Naive thymus-derived CD4-positive, alpha-beta T cell (primary cell): Measurements from ENCODE around the gene COX19. TPM values are rescaled to one million over a fixed set of nuclear protein-coding genes. Genes with fewer than 3 reads are reported as not detected.
"Not testable (repeated sequence)": the region's sequence is repeated elsewhere in the genome, so short reads cannot be mapped to it uniquely, and the experiment has no call there.

Experiments
- ATAC-seq: fragments of 150-1000 bp; cut with Tn5 transposase; 2 replicates; pipeline ENCODE4 v1.10.0; 2021; ENCODE audit warnings: mild to moderate bottlenecking, moderate library complexity
- CTCF ChIA-PET: fragments of 350-600 bp; sonication (Branson Sonifier 250); formaldehyde crosslinking; loops from one replicate; lab custom pipeline; 2021; ENCODE audit warnings: antibody characterized with exemption; lab: Charles Lee
- POLR2A ChIA-PET: fragments of 350-600 bp; sonication (Branson Sonifier 250); formaldehyde crosslinking; loops from one replicate; lab custom pipeline; 2021; ENCODE audit warnings: antibody characterized with exemption, inconsistent platforms; lab: Charles Lee
- DNase-seq, 9 donors: peaks; one replicate each; pipeline versions ENCODE4 v3.0.0 to v3.0.0-alpha.2; 2020 to 2022; ENCODE audit warnings: mixed read lengths in 1 of 9
- H3K27ac ChIP-seq: one replicate; pipeline ENCODE4 v1.7.0; 2013; ENCODE audit warnings: mild to moderate bottlenecking, low read depth, low read length, moderate library complexity
- H3K27me3 ChIP-seq, 2 donors: one replicate each; pipeline ENCODE4 v1.7.0; 2013; ENCODE audit warnings: low read length in 2 of 2, mild to moderate bottlenecking in 2 of 2, moderate library complexity in 2 of 2; ENCODE audit not compliant: control insufficient read depth in 2 of 2, insufficient read depth in 2 of 2
- H3K36me3 ChIP-seq, 3 experiments: 1 replicate in 2 of 3; 2 replicates in 1 of 3; pipeline ENCODE4 v1.7.0; 2013; ENCODE audit warnings: low read length in 3 of 3, mild to moderate bottlenecking in 3 of 3, moderate library complexity in 1 of 3; ENCODE audit not compliant: insufficient read depth in 3 of 3, control insufficient read depth in 2 of 3
- H3K4me1 ChIP-seq, 2 donors: one replicate each; pipeline ENCODE4 v1.7.0; 2013; ENCODE audit warnings: low read length in 2 of 2, mild to moderate bottlenecking in 2 of 2, moderate library complexity in 1 of 2; ENCODE audit not compliant: control insufficient read depth in 2 of 2, insufficient read depth in 2 of 2
- H3K4me3 ChIP-seq: 2 replicates; pipeline ENCODE4 v1.7.0; 2013; ENCODE audit warnings: mild to moderate bottlenecking, low read length
- H3K9me3 ChIP-seq, 3 experiments: 1 replicate in 2 of 3; 2 replicates in 1 of 3; pipeline ENCODE4 v1.7.0; 2013; ENCODE audit warnings: low read length in 3 of 3; ENCODE audit not compliant: control insufficient read depth in 2 of 3
- H3K27ac Mint-ChIP-seq, 9 donors: one replicate each; pipeline ENCODE4 v1.8.0; 2020 to 2022; ENCODE audit warnings: mixed read lengths in 9 of 9, mild to moderate bottlenecking in 8 of 9, moderate library complexity in 5 of 9, inconsistent platforms in 2 of 9
- H3K27me3 Mint-ChIP-seq, 5 donors: one replicate each; pipeline ENCODE4 v1.8.0; 2021 to 2022; ENCODE audit warnings: mixed read lengths in 5 of 5, mild to moderate bottlenecking in 1 of 5
- H3K36me3 Mint-ChIP-seq, 5 donors: one replicate each; pipeline ENCODE4 v1.8.0; 2020 to 2022; ENCODE audit warnings: mixed read lengths in 5 of 5, mild to moderate bottlenecking in 3 of 5, inconsistent platforms in 1 of 5
- H3K4me1 Mint-ChIP-seq, 7 donors: one replicate each; pipeline ENCODE4 v1.8.0; 2020 to 2022; ENCODE audit warnings: mixed read lengths in 7 of 7, mild to moderate bottlenecking in 3 of 7, inconsistent platforms in 1 of 7
- H3K4me3 Mint-ChIP-seq, 10 donors: one replicate each; pipeline ENCODE4 v1.8.0; 2020 to 2022; ENCODE audit warnings: mild to moderate bottlenecking in 10 of 10, mixed read lengths in 10 of 10, moderate library complexity in 6 of 10, inconsistent platforms in 2 of 10
- H3K9me3 Mint-ChIP-seq, 11 donors: one replicate each; pipeline ENCODE4 v1.8.0; 2020 to 2022; ENCODE audit warnings: mixed read lengths in 11 of 11, mild to moderate bottlenecking in 4 of 11, inconsistent platforms in 1 of 11, moderate library complexity in 1 of 11
- intact Hi-C, 2 donors: fragments of 100-400 bp; cut with micrococcal nuclease; formaldehyde crosslinking; loops; one replicate each; pipeline ENCODE4 v1.15.1; 2023
- polyA plus RNA-seq, 2 donors: library from polyadenylated mRNA; unstranded; fragments of 300-500 nt; fragmentation: Illumina TruSeq; gene quantifications; one replicate each; pipeline ENCODE4 v1.2.3, GENCODE V29; 2021
- total RNA-seq, 6 experiments: library from RNA in 5 of 6; stranded (reverse) in 5 of 6; gene quantifications; 1 replicate in 5 of 6; 2 replicates in 1 of 6; pipeline ENCODE4 v1.2.3 and lab custom pipeline; 2021 to 2026

Gene COX19
- total and polyA plus RNA-seq, 7 experiments from 2014 or later = 18.3 to 48.2 (median 45.1) TPM

GRCh38 chr7:944744-945143 is 30.6 kb downstream of the COX19 start:
- Mint-ChIP-seq H3K4me3 (no peak overlapping the region), H3K9me3 (peaks cover 0 to 19% (median 4%) of the 10 kb centered on the region in 11 donors), H3K36me3 (peaks cover 0 to 14% (median 0%) of the 10 kb centered on the region in 5 donors), H3K4me1 (peaks cover 0 to 19% (median 5%) of the 10 kb centered on the region in 7 donors), H3K27ac (no peak overlapping the region), H3K27me3 (peaks cover 0 to 10% (median 0%) of the 10 kb centered on the region in 5 donors)
- Histone ChIP-seq H3K27me3 (no peaks in the 10 kb centered on the region), H3K36me3 (no peaks in the 10 kb centered on the region), H3K27ac (no peak overlapping the region), H3K4me1 (no peaks in the 10 kb centered on the region), H3K4me3 (no peak overlapping the region), H3K9me3 (no peaks in the 10 kb centered on the region)
- ChIA-PET POLR2A (no interaction called here), CTCF (no interaction called here)
- intact Hi-C loops = no loop called here
- DNase-seq = no peak
- ATAC-seq = no peak

GRCh38 chr7:943793-944192 is 31.6 kb downstream of the COX19 start:
- H3K27ac ChIP-seq, H3K4me3 ChIP-seq, CTCF ChIA-PET, H3K4me1 ChIP-seq, POLR2A ChIA-PET, DNase-seq, H3K9me3 ChIP-seq, H3K36me3 ChIP-seq, H3K4me3 Mint-ChIP-seq, intact Hi-C loops, H3K27me3 Mint-ChIP-seq, ATAC-seq, H3K27me3 ChIP-seq, H3K27ac Mint-ChIP-seq: not testable (repeated sequence)
- Mint-ChIP-seq H3K4me1 (peaks cover 0 to 17% (median 5%) of the 10 kb centered on the region in 7 donors), H3K9me3 (peaks cover 0 to 20% (median 4%) of the 10 kb centered on the region in 11 donors), H3K36me3 (peaks cover 0 to 16% (median 0%) of the 10 kb centered on the region in 5 donors)

DNA sequence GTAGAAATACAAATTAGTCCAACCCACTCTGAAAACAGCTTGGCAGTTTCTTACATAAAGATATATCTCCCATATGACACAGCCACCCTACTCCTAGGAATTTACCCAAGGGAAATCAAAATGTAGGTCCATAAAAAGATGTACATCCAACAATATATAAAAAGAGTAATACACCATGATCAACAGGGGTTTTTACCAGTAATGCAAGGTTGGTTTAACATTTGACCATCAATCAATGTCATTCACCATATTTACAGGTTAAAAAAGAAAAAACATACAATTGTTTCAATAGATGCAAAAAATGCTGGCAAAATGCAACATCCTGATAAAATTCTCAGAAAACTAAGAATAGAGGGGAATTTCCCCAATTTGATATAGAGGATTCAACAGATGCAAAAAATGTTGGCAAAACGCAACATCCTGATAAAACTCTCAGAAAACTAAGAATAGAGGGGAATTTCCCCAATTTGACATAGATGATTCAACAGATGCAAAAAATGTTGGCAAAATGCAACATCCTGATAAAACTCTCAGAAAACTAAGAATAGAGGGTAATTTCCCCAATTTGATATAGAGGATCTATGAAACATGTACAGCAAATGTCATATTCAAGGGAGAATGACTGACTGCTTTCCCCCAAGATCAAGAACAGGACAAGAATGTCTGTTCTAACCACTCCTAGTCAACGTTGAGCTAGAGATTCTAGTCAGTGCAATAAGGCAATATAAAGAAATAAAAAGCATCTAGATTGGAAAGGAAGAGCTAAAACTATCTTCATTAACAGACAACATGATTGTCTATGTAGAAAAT is 34.5 kb downstream of the COX19 start:
- Mint-ChIP-seq H3K4me1 (peaks cover 0 to 22% (median 4%) of the 10 kb centered on the region in 7 donors), H3K27me3 (peaks cover 0 to 10% (median 0%) of the 10 kb centered on the region in 5 donors), H3K36me3 (peaks cover 0 to 16% (median 0%) of the 10 kb centered on the region in 5 donors), H3K9me3 (peaks cover 0 to 20% (median 4%) of the 10 kb centered on the region in 11 donors), H3K27ac (peak overlapping the region in 1 of 9 donors; percentile 2), H3K4me3 (peak overlapping the region in 1 of 10 donors; percentile 49)
- peak; percentile 34 for ATAC-seq
- Histone ChIP-seq H3K4me1 (no peaks in the 10 kb centered on the region), H3K9me3 (no peaks in the 10 kb centered on the region), H3K36me3 (no peaks in the 10 kb centered on the region), H3K27ac (no peak overlapping the region), H3K4me3 (no peak overlapping the region), H3K27me3 (no peaks in the 10 kb centered on the region)
- intact Hi-C loops = loop anchor here in 1 of 2 donors (2.0 kb wide), 1 partner anchor 18 kb away; no protein-coding TSS in a partner anchor
- DNase-seq = no peak
- ChIA-PET CTCF (interaction anchor here (0.9 kb wide), 1 partner anchor 31 kb away, joined by 3 read pairs; no protein-coding TSS in a partner anchor), POLR2A (interaction anchor here (0.6 kb wide), 1 partner anchor 10 kb away, joined by 3 read pairs; no protein-coding TSS in a partner anchor)

DNA sequence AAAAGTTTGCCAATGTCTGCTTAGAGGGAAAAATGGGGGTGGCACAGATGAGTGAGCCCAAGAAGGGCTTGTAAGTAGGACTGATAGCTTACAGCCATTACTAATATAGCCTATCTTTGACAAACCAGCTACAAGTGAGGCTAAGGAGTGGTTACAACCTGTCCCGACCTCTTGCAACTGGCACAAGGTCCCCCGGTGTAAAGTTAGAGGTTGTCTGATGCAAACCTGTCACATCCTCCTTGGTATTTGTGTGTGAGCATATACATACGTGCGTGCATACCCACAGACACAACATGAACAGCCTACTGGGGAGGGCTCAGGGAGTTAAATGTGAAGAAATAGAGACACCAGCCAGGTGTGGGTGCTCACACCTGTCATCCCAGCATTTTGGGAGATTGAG is 35.5 kb downstream of the COX19 start:
- Mint-ChIP-seq H3K4me1 (peaks cover 0 to 22% (median 4%) of the 10 kb centered on the region in 7 donors), H3K36me3 (peaks cover 0 to 16% (median 0%) of the 10 kb centered on the region in 5 donors), H3K4me3 (no peak overlapping the region), H3K27me3 (peaks cover 0 to 10% (median 0%) of the 10 kb centered on the region in 5 donors), H3K27ac (no peak overlapping the region), H3K9me3 (peaks cover 0 to 20% (median 4%) of the 10 kb centered on the region in 11 donors)
- Histone ChIP-seq H3K36me3 (no peaks in the 10 kb centered on the region), H3K9me3 (no peaks in the 10 kb centered on the region), H3K27ac (no peak overlapping the region), H3K4me1 (no peaks in the 10 kb centered on the region), H3K4me3 (no peak overlapping the region), H3K27me3 (no peaks in the 10 kb centered on the region)
- CTCF ChIA-PET = no interaction called here
- DNase-seq (no peak), ATAC-seq (no peak)
- intact Hi-C loops = loop anchor here in 1 of 2 donors (2.0 kb wide), 1 partner anchor 17 kb away; no protein-coding TSS in a partner anchor
- POLR2A ChIA-PET = no interaction called here

DNA sequence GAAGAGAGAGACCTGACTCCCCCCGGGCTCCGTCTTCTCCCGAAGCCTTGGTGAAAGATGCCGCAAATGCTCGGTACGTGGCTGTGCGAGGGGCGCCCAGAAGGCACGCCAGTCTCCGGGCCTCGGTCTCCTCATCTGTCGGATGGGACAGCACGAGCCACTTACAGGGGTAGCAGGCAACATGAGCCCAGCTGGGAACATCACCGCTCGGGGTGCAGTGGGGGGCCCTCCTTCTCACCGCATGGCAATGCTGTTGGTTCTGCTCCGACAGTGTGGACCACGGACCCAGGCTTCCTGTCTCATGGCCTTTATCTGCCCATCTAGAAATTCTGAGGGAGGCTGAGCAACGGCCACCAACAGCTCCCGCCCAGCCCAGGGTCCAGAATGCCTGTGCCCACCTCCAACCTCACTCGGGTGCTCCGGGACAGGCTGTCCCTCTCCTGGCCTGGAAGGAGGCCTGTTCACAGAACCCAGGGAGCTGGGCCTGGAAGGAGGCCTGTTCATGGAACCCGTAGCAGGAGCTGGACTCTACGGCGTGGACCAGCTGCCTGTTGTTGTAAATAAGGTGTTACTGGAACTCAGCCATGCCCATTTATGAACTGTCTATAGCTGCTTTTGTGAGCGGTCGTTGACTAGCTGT is 36.7 kb downstream of the COX19 start:
- H3K27ac Mint-ChIP-seq = peak overlapping the region in 1 of 9 donors; percentile 38

DNA sequence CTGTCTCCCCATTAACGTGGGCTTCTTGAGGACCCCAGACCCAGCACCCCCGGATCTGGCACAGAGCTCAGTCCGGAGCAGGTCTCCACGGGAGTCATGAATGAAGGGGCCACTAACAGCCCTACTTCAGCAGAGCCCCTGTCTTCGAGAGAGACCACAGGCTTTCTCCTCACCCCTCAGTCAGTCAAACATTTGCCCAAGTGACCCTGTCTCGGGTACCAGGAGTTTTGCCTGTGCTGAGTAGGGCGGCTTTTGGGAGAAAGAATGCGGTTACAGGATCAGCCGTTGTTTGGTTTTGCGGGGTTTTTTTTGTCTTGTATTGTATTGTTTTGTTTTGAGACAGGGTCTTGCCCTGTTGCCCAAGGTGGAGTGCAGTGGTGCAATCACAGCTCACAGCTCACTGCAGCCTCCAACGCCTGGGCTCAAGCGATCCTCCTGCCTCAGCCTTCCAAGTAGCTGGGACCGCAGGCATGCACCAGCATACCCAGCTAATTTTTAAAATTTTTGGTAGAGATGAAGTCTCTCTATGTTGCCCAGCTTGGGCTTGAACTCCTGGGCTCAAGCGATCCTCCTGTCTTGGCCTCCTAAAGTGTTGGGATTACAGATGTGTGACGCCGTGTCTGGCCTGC is 37.4 kb downstream of the COX19 start:
- ChIA-PET CTCF (interaction anchor here (1.4 kb wide), 1 partner anchor 29 kb away, joined by 3 read pairs; no protein-coding TSS in a partner anchor), POLR2A (no interaction called here)
- H3K4me1 Mint-ChIP-seq = peaks cover 0 to 22% (median 4%) of the 10 kb centered on the region in 7 donors
- peaks cover 0 to 10% (median 0%) of the 10 kb centered on the region in 5 donors for H3K27me3 Mint-ChIP-seq
- H3K4me1 ChIP-seq = no peaks in the 10 kb centered on the region
- H3K36me3 ChIP-seq = no peaks in the 10 kb centered on the region
- no peaks in the 10 kb centered on the region for H3K9me3 ChIP-seq
- H3K36me3 Mint-ChIP-seq = peaks cover 0 to 16% (median 0%) of the 10 kb centered on the region in 5 donors
- no peak overlapping the region for H3K27ac ChIP-seq
- intact Hi-C loops = no loop called here
- peak overlapping the region in 1 of 9 donors; percentile 38 for H3K27ac Mint-ChIP-seq
- no peaks in the 10 kb centered on the region for H3K27me3 ChIP-seq
- ATAC-seq (no peak), DNase-seq (no peak)
- peaks cover 0 to 20% (median 4%) of the 10 kb centered on the region in 11 donors for H3K9me3 Mint-ChIP-seq
- no peak overlapping the region for H3K4me3 Mint-ChIP-seq
- H3K4me3 ChIP-seq = no peak overlapping the region

More for the DNA sequence above, 36.7 kb downstream of the COX19 start:
- no peak overlapping the region for H3K27ac ChIP-seq
- H3K36me3 ChIP-seq = no peaks in the 10 kb centered on the region
- H3K4me1 Mint-ChIP-seq = peaks cover 0 to 22% (median 4%) of the 10 kb centered on the region in 7 donors
- DNase-seq (no peak), ATAC-seq (no peak)
- no peak overlapping the region for H3K4me3 ChIP-seq
- H3K36me3 Mint-ChIP-seq = peaks cover 0 to 16% (median 0%) of the 10 kb centered on the region in 5 donors
- POLR2A ChIA-PET = no interaction called here
- no peaks in the 10 kb centered on the region for H3K4me1 ChIP-seq
- no peak overlapping the region for H3K4me3 Mint-ChIP-seq
- peaks cover 0 to 20% (median 4%) of the 10 kb centered on the region in 11 donors for H3K9me3 Mint-ChIP-seq
- H3K27me3 Mint-ChIP-seq = peaks cover 0 to 10% (median 0%) of the 10 kb centered on the region in 5 donors
- intact Hi-C loops = no loop called here
- no peaks in the 10 kb centered on the region for H3K9me3 ChIP-seq
- CTCF ChIA-PET = interaction anchor here (1.4 kb wide), 1 partner anchor 30 kb away, joined by 3 read pairs; no protein-coding TSS in a partner anchor
- H3K27me3 ChIP-seq = no peaks in the 10 kb centered on the region
